BLaER1 (cell line): Measurements from ENCODE around the gene SCN3B.

Experiments
- H3K27ac ChIP-seq: shearing (Covaris generic); formaldehyde crosslinking; 2 replicates; pipeline ENCODE4 v1.8.1; 2022
- H3K27me3 ChIP-seq: shearing (Covaris generic); formaldehyde crosslinking; 2 replicates; pipeline ENCODE4 v1.8.1; 2022
- H3K36me3 ChIP-seq: shearing (Covaris generic); formaldehyde crosslinking; 2 replicates; pipeline ENCODE4 v1.8.1; 2022
- H3K4me1 ChIP-seq: shearing (Covaris generic); formaldehyde crosslinking; 2 replicates; pipeline ENCODE4 v1.8.1; 2022
- H3K4me2 ChIP-seq: shearing (Covaris generic); formaldehyde crosslinking; 2 replicates; pipeline ENCODE4 v1.8.1; 2022
- H3K4me3 ChIP-seq: shearing (Covaris generic); formaldehyde crosslinking; 2 replicates; pipeline ENCODE4 v1.8.1; 2022
- H3K9ac ChIP-seq: shearing (Covaris generic); formaldehyde crosslinking; 2 replicates; pipeline ENCODE4 v1.8.1; 2022
- H3K9me3 ChIP-seq: shearing (Covaris generic); formaldehyde crosslinking; 2 replicates; pipeline ENCODE4 v1.8.1; 2022
- H4K20me1 ChIP-seq: shearing (Covaris generic); formaldehyde crosslinking; 2 replicates; pipeline ENCODE4 v1.8.1; 2022
- Cebpa-rat ChIP-seq: shearing (Covaris generic); IDR thresholded peaks from 2 replicates; pipeline ENCODE4 v1.8.1; 2022

Gene SCN3B

GRCh38 chr11:123654566-123655081, at the start of gene SCN3B:
TSS of gene SCN3B (minus strand) at chr11:123654624. CDS start at chr11:123653801, 823 bp downstream.
- 0 out of 2 replicates have a peak within 1 kb of the TSS, but pooled peaks have one; percentile 18 for H3K9ac ChIP-seq
- H3K4me3 ChIP-seq = peak within 1 kb of the TSS; percentile 69
- H4K20me1 ChIP-seq = no peaks in the 10 kb centered on the region
- no peak within 1 kb of the TSS for H3K27ac ChIP-seq
- H3K36me3 ChIP-seq = no peaks in the 10 kb centered on the region
- peaks cover 13% of the 10 kb centered on the region; the same call in 1 of the 2 replicates for H3K9me3 ChIP-seq
- peaks cover 25% of the 10 kb centered on the region for H3K27me3 ChIP-seq
- no peak for TF ChIP-seq Cebpa-rat
- H3K4me1 ChIP-seq = peaks cover 25% of the 10 kb centered on the region
- peak within 1 kb of the TSS; percentile 95 for H3K4me2 ChIP-seq

- TF ChIP-seq Cebpa-rat = no peak
- H3K9ac ChIP-seq = peak overlapping the region; percentile 64
- H4K20me1 ChIP-seq = no peaks in the 10 kb centered on the region
- peak overlapping the region; percentile 90 for H3K27ac ChIP-seq
- no peaks in the 10 kb centered on the region for H3K27me3 ChIP-seq
- no peaks in the 10 kb centered on the region for H3K36me3 ChIP-seq
- H3K4me3 ChIP-seq = peak overlapping the region; percentile 22; the same call in 1 of the 2 replicates
- peak overlapping the region; percentile 95 for H3K4me2 ChIP-seq
- H3K9me3 ChIP-seq = peaks cover 16% of the 10 kb centered on the region
- peaks cover 69% of the 10 kb centered on the region for H3K4me1 ChIP-seq
Measured at GRCh38 chr11:123702696-123703095, 48.3 kb upstream of the SCN3B start.

GRCh38 chr11:123702139-123702538, 47.7 kb upstream of the SCN3B start:
- H3K27me3 ChIP-seq = no peaks in the 10 kb centered on the region
- no peaks in the 10 kb centered on the region for H3K36me3 ChIP-seq
- no peak for TF ChIP-seq Cebpa-rat
- H3K9me3 ChIP-seq = peaks cover 16% of the 10 kb centered on the region
- no peaks in the 10 kb centered on the region for H4K20me1 ChIP-seq
- H3K9ac ChIP-seq = peak overlapping the region; percentile 65; the same call in 1 of the 2 replicates
- peak overlapping the region; percentile 52; the same call in 1 of the 2 replicates for H3K4me3 ChIP-seq
- peak overlapping the region; percentile 95 for H3K4me2 ChIP-seq
- peaks cover 64% of the 10 kb centered on the region for H3K4me1 ChIP-seq
- H3K27ac ChIP-seq = peak overlapping the region; percentile 90

GRCh38 chr11:123700772-123701171, 46.3 kb upstream of the SCN3B start:
- TF ChIP-seq Cebpa-rat = no peak
- peaks cover 16% of the 10 kb centered on the region for H3K9me3 ChIP-seq
- no peaks in the 10 kb centered on the region for H3K27me3 ChIP-seq
- H3K4me3 ChIP-seq = 0 out of 2 replicates have a peak overlapping the region, but pooled peaks have one; percentile 52
- peaks cover 57% of the 10 kb centered on the region for H3K4me1 ChIP-seq
- H3K27ac ChIP-seq = peak overlapping the region; percentile 90
- no peak overlapping the region for H3K9ac ChIP-seq
- peak overlapping the region; percentile 95 for H3K4me2 ChIP-seq
- H3K36me3 ChIP-seq = no peaks in the 10 kb centered on the region
- no peaks in the 10 kb centered on the region for H4K20me1 ChIP-seq

- H3K4me1 ChIP-seq = peaks cover 62% of the 10 kb centered on the region
- no peak overlapping the region for H3K9ac ChIP-seq
- no peak for TF ChIP-seq Cebpa-rat
- H4K20me1 ChIP-seq = no peaks in the 10 kb centered on the region
- no peaks in the 10 kb centered on the region for H3K27me3 ChIP-seq
- H3K9me3 ChIP-seq = peaks cover 16% of the 10 kb centered on the region
- H3K4me2 ChIP-seq = peak overlapping the region; percentile 55
- no peaks in the 10 kb centered on the region for H3K36me3 ChIP-seq
- H3K4me3 ChIP-seq = no peak overlapping the region
- peak overlapping the region; percentile 15 for H3K27ac ChIP-seq
Measured at GRCh38 chr11:123698546-123699127, 44.2 kb upstream of the SCN3B start.

- Histone ChIP-seq H3K4me2 (no peak overlapping the region), H3K27ac (no peak overlapping the region), H4K20me1 (no peaks in the 10 kb centered on the region), H3K9me3 (peaks cover 15% of the 10 kb centered on the region), H3K4me3 (no peak overlapping the region), H3K36me3 (no peaks in the 10 kb centered on the region), H3K9ac (no peak overlapping the region), H3K4me1 (peaks cover 40% of the 10 kb centered on the region), H3K27me3 (no peaks in the 10 kb centered on the region)
- no peak for TF ChIP-seq Cebpa-rat
Measured at GRCh38 chr11:123696183-123696582, 41.8 kb upstream of the SCN3B start.

GRCh38 chr11:123695231-123695630, 40.8 kb upstream of the SCN3B start:
- H3K36me3 ChIP-seq = no peaks in the 10 kb centered on the region
- no peaks in the 10 kb centered on the region for H3K27me3 ChIP-seq
- H3K9me3 ChIP-seq = peaks cover 6% of the 10 kb centered on the region
- no peak for TF ChIP-seq Cebpa-rat
- H3K4me1 ChIP-seq = peaks cover 30% of the 10 kb centered on the region
- no peak overlapping the region for H3K27ac ChIP-seq
- no peak overlapping the region for H3K9ac ChIP-seq
- no peak overlapping the region for H3K4me3 ChIP-seq
- no peaks in the 10 kb centered on the region for H4K20me1 ChIP-seq
- H3K4me2 ChIP-seq = peak overlapping the region; percentile 58; the same call in 1 of the 2 replicates

- Histone ChIP-seq H3K4me2 (peak overlapping the region; percentile 58), H3K4me1 (peaks cover 29% of the 10 kb centered on the region), H3K27me3 (no peaks in the 10 kb centered on the region), H4K20me1 (no peaks in the 10 kb centered on the region), H3K27ac (peak overlapping the region; percentile 37; the same call in 1 of the 2 replicates), H3K9me3 (no peaks in the 10 kb centered on the region; the same call in 1 of the 2 replicates), H3K36me3 (no peaks in the 10 kb centered on the region), H3K9ac (no peak overlapping the region), H3K4me3 (no peak overlapping the region)
- TF ChIP-seq Cebpa-rat = no peak
Measured at GRCh38 chr11:123694551-123694950, 40.1 kb upstream of the SCN3B start.

GRCh38 chr11:123692961-123693360, 38.5 kb upstream of the SCN3B start:
- H3K27me3 ChIP-seq = no peaks in the 10 kb centered on the region
- H3K4me2 ChIP-seq = no peak overlapping the region
- H4K20me1 ChIP-seq = no peaks in the 10 kb centered on the region
- TF ChIP-seq Cebpa-rat = no peak
- no peaks in the 10 kb centered on the region for H3K36me3 ChIP-seq
- H3K4me1 ChIP-seq = peaks cover 16% of the 10 kb centered on the region
- no peak overlapping the region for H3K27ac ChIP-seq
- H3K9me3 ChIP-seq = no peaks in the 10 kb centered on the region
- H3K9ac ChIP-seq = no peak overlapping the region
- no peak overlapping the region for H3K4me3 ChIP-seq

GRCh38 chr11:123690485-123690884, 36.1 kb upstream of the SCN3B start:
- Histone ChIP-seq H4K20me1 (no peaks in the 10 kb centered on the region), H3K36me3 (no peaks in the 10 kb centered on the region), H3K4me3 (no peak overlapping the region), H3K27ac (no peak overlapping the region), H3K9ac (no peak overlapping the region), H3K4me2 (no peak overlapping the region), H3K9me3 (no peaks in the 10 kb centered on the region), H3K27me3 (no peaks in the 10 kb centered on the region), H3K4me1 (peaks cover 14% of the 10 kb centered on the region)
- TF ChIP-seq Cebpa-rat = no peak
